Mesodermal cell (in vitro differentiated cells): ENCODE measurements around the gene PNMA8A. TPM values are rescaled to one million over a fixed set of nuclear protein-coding genes. Genes with fewer than 3 reads are reported as not detected.

ENCODE experiments used
- H3K27ac ChIP-seq: 2 replicates; pipeline ENCODE4 v1.7.0; 2013; ENCODE audit warnings: mild to moderate bottlenecking, low read depth, low read length, moderate library complexity; ENCODE audit not compliant: severe bottlenecking
- H3K36me3 ChIP-seq: 2 replicates; pipeline ENCODE4 v1.7.1; 2013; ENCODE audit warnings: mild to moderate bottlenecking, low read length, moderate library complexity; ENCODE audit not compliant: control insufficient read depth, insufficient read depth
- H3K4me1 ChIP-seq: one replicate; pipeline ENCODE4 v1.7.1; 2013; ENCODE audit warnings: mild to moderate bottlenecking, low read length; ENCODE audit not compliant: insufficient read depth, control insufficient read depth, poor library complexity, severe bottlenecking
- H3K4me3 ChIP-seq: 2 replicates; pipeline ENCODE4 v1.7.0; 2013; ENCODE audit warnings: low read length, control low read depth, mild to moderate bottlenecking; ENCODE audit not compliant: insufficient read depth, poor library complexity, severe bottlenecking; ENCODE audit errors: extremely low read depth
- H3K9me3 ChIP-seq: 2 replicates; pipeline ENCODE4 v1.7.1; 2013; ENCODE audit warnings: mild to moderate bottlenecking, low read length, moderate library complexity; ENCODE audit not compliant: control insufficient read depth
- WGBS, 2 experiments: methylation state at CpG; one replicate each; pipeline ENCODE4 v1.1.5; 2013; ENCODE audit warnings: missing lambda C conversion rate in 2 of 2; ENCODE audit not compliant: insufficient coverage in 2 of 2; 5-methylcytosine and 5-hydroxymethylcytosine counted together
- polyA plus RNA-seq, 2 experiments: library from polyadenylated mRNA; stranded (reverse); fragments of 50-300 nt; gene quantifications; one replicate each; pipeline ENCODE4 v1.2.3, GENCODE V29; 2013

PNMA8A gene
- 21.3 TPM for polyA plus RNA-seq (2013, experiment 1 of 2)
- 20.6 TPM for polyA plus RNA-seq (2013, experiment 2 of 2)

GRCh38 chr19:46471116-46471733 lies at the start of gene PNMA8A:
PNMA8A (minus strand) TSS chr19:46471563; CDS start chr19:46471035, 528 bp downstream.
- Histone ChIP-seq H3K9me3 (no peaks in the 10 kb centered on the region), H3K4me3 (peak within 1 kb of the TSS; percentile 57), H3K27ac (peak within 1 kb of the TSS; percentile 87), H3K4me1 (peaks cover 14% of the 10 kb centered on the region), H3K36me3 (peaks cover 33% of the 10 kb centered on the region)
- WGBS, 2 experiments = 1 to 2% methylated on average over 45 to 56 of the region's 57 CpGs

GRCh38 chr19:46520616-46521015 lies 49.3 kb upstream of the PNMA8A start:
- Histone ChIP-seq H3K9me3 (no peaks in the 10 kb centered on the region), H3K4me3 (no peak overlapping the region), H3K36me3 (no peaks in the 10 kb centered on the region), H3K27ac (peak overlapping the region; percentile 23), H3K4me1 (no peaks in the 10 kb centered on the region)
- 83 to 93% methylated on average over 3 of the region's 6 CpGs for WGBS, 2 experiments

GRCh38 chr19:46517471-46517870 lies 46.1 kb upstream of the PNMA8A start:
- H3K4me1 ChIP-seq = no peaks in the 10 kb centered on the region
- no peak overlapping the region for H3K4me3 ChIP-seq
- no peaks in the 10 kb centered on the region for H3K36me3 ChIP-seq
- no peaks in the 10 kb centered on the region for H3K9me3 ChIP-seq
- 86 to 93% methylated on average over 3 to 6 of the region's 6 CpGs for WGBS, 2 experiments
- no peak overlapping the region for H3K27ac ChIP-seq

GRCh38 chr19:46515879-46516350 lies 44.6 kb upstream of the PNMA8A start:
- Histone ChIP-seq H3K36me3 (no peaks in the 10 kb centered on the region), H3K4me3 (no peak overlapping the region), H3K27ac (no peak overlapping the region), H3K9me3 (no peaks in the 10 kb centered on the region), H3K4me1 (no peaks in the 10 kb centered on the region)
- WGBS, 2 experiments = 24 to 100% methylated on average over 1 to 5 of the region's 6 CpGs

GRCh38 chr19:46515290-46515609 lies 43.9 kb upstream of the PNMA8A start:
- Histone ChIP-seq H3K4me3 (no peak overlapping the region), H3K27ac (no peak overlapping the region), H3K4me1 (no peaks in the 10 kb centered on the region), H3K9me3 (no peaks in the 10 kb centered on the region), H3K36me3 (no peaks in the 10 kb centered on the region)
- 80 to 100% methylated on average over 1 to 3 of the region's 3 CpGs for WGBS, 2 experiments

GRCh38 chr19:46514589-46515289 lies 43.4 kb upstream of the PNMA8A start:
- H3K4me1 ChIP-seq = no peaks in the 10 kb centered on the region
- WGBS, 2 experiments = 67 to 75% methylated on average over 9 to 10 of the region's 13 CpGs
- H3K9me3 ChIP-seq = no peaks in the 10 kb centered on the region

GRCh38 chr19:46513461-46514236 lies 42.3 kb upstream of the PNMA8A start:
- Histone ChIP-seq H3K9me3 (no peaks in the 10 kb centered on the region), H3K4me1 (no peaks in the 10 kb centered on the region), H3K36me3 (no peaks in the 10 kb centered on the region), H3K4me3 (no peak overlapping the region), H3K27ac (no peak overlapping the region)
- WGBS, 2 experiments = 10 to 25% methylated on average over 9 to 24 of the region's 36 CpGs

More at GRCh38 chr19:46514589-46515289, 43.4 kb upstream of the PNMA8A start:
- Histone ChIP-seq H3K36me3 (no peaks in the 10 kb centered on the region), H3K27ac (no peak overlapping the region), H3K4me3 (no peak overlapping the region)

- Histone ChIP-seq H3K36me3 (no peaks in the 10 kb centered on the region), H3K9me3 (no peaks in the 10 kb centered on the region), H3K4me3 (no peak overlapping the region), H3K4me1 (no peaks in the 10 kb centered on the region), H3K27ac (no peak overlapping the region)
- WGBS, 2 experiments = 90 to 100% methylated on average over 1 of the region's 4 CpGs
Observed at GRCh38 chr19:46511237-46511636, 39.9 kb upstream of the PNMA8A start.

GRCh38 chr19:46508206-46508605 lies 36.8 kb upstream of the PNMA8A start:
- 90 to 100% methylated on average over 1 to 2 of the region's 2 CpGs for WGBS, 2 experiments
- Histone ChIP-seq H3K4me1 (no peaks in the 10 kb centered on the region), H3K4me3 (no peak overlapping the region), H3K9me3 (no peaks in the 10 kb centered on the region), H3K36me3 (no peaks in the 10 kb centered on the region), H3K27ac (no peak overlapping the region)

- Histone ChIP-seq H3K4me3 (no peak overlapping the region), H3K9me3 (no peaks in the 10 kb centered on the region), H3K4me1 (peaks cover 6% of the 10 kb centered on the region), H3K27ac (no peak overlapping the region), H3K36me3 (no peaks in the 10 kb centered on the region)
- 55 to 76% methylated on average over 3 to 7 of the region's 17 CpGs for WGBS, 2 experiments
Observed at GRCh38 chr19:46503848-46504453, 32.6 kb upstream of the PNMA8A start.
